ENCODE results near the gene GUCY1A2.

- TF ChIP-seq POLR2A (IDR thresholded peaks at IDR 0.05; ENCODE audit: low read length) (no peak), GATA1 (IDR thresholded peaks at IDR 0.05; ENCODE audit: low read depth, low read length) (no peak)
These were observed 138.3 kb downstream of the GUCY1A2 start for GRCh38 chr11:106879832-106880546.

All from erythroblast (primary cell).